ENCODE measurements around the gene RBBP8.

The RBBP8 gene

DNA sequence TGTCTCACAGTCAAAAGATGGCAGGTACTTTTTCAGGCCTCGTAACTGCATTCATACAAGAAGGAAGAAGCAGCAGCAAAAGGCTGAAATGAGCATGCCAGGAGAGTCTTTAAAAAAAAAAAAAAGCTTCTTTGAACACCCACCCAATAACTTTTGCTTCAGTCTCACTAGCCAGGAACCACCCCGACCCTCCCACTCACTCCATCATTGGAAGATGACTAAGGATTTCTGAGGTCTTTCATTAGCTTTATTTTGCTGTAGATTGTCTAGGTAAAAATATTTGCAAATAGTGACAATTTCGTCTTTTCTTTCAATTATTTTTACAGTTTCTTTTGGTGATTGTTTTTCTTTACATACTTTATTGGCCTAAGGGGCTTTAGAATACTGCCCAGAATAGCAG is 37.9 kb downstream of the RBBP8 start:
- TF ChIP-seq GATA3 (IDR thresholded peaks at IDR 0.05; ENCODE audit: low read depth, low read length) (no peak), GATA2 (IDR thresholded peaks at IDR 0.05; ENCODE audit: low read depth, low read length) (no peak)

DNA sequence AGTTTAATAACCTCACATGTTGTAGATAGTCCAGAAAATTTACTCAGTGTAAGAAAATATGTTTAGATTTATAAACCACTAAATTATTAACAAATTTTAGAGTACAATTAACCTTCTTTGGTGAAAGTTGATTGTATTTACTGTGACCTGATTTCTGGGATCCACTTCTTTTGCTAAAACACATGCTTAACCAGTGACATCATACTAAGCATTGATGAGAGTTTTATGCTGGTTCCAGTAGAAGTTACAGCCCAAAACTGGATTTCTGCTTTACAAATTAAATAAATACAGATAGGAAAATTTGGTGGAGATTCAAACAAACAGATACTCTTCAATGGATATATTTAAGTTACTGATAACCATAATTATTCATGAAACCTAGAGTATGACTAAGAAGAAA is 40.9 kb downstream of the RBBP8 start:
- TF ChIP-seq GATA2 (IDR thresholded peaks at IDR 0.05; ENCODE audit: low read depth, low read length) (no peak), GATA3 (IDR thresholded peaks at IDR 0.05; ENCODE audit: low read depth, low read length) (no peak)

DNA sequence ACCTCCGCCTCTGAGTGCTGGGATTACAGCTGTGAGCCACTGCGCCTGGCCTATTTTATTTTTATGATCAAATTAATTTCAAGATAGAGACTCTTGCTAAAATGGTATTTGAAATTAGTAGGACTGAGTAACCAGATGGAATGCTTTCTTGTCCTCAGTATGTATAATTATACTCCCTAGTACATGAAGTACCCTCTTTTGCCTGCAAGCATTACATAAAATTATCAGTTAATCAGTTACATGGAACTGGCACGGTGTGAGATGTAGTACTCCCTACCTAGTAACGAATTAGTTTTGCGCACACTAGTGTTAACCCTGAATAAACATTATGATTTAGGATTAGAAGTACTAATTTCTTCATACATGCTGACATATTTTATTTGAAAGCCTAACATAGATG is 41.6 kb downstream of the RBBP8 start:
- TF ChIP-seq GATA3 (IDR thresholded peaks at IDR 0.05; ENCODE audit: low read depth, low read length) (no peak), GATA2 (IDR thresholded peaks at IDR 0.05; ENCODE audit: low read depth, low read length) (no peak)

- TF ChIP-seq GATA2 (IDR thresholded peaks at IDR 0.05; ENCODE audit: low read depth, low read length) (no peak), GATA3 (IDR thresholded peaks at IDR 0.05; ENCODE audit: low read depth, low read length) (no peak)
Observed at GRCh38 chr18:22975508-22975907, 42.4 kb downstream of the RBBP8 start.

DNA sequence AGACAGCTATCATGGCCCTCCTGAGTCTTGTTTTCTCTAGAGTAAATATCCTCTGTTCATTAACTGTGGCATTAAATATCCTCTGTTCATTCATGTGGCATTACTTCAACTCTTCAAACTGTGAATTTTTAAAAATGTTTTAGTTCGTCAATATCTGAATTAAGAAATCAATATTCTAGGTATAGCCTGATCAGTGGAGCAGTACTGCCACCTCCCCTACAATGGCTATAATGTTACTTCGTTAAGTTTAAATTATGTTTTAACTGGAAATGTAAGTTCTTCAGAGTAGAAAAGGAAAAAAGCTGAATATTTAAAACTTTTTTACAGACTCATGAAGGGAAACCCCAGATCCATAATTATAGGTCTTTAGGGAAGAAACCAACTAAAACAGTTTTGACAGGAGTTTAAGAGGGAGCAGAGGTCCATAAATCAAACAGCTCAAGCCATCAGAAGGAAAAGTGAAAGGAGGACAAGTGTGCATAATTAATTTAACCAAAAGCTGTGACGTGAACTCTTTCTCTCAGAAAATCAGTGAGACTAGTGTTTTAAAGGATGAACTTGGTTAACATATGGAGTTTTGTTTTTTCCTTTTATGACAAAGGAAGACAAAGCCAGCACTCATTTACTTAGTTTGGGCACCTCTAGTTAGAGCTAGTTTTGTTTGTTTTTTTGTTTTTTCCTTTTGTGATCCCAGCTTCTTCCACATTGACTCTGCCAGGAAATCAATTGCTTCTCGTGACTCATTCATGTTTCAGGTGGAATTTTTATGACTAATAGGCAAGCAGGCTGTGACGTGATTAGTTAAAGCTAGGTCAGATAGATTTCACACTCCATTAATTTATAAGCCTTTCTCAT is 44.9 kb downstream of the RBBP8 start:
- TF ChIP-seq GATA3 (IDR thresholded peaks at IDR 0.05; ENCODE audit: low read depth, low read length) (no peak), GATA2 (IDR thresholded peaks at IDR 0.05; ENCODE audit: low read depth, low read length) (no peak)

DNA sequence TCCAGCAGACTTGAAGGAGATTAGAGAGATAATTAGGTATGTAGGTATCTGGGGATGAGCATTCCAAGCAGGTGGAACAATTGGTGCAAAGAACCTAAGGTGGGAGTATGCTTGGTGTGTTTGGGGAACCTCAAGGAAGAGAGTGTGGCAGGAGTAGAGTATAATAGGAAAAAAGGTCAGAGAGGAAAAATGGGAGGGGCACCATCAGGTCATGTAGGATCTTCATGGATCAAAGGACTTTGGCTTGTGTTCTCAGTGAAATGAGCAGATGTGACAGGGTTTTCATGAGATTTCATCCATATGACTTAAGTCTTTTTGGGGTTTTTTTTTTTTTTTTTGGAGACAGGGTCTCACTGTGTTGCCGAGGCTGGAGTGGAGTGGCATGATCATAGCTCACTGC is 47.3 kb downstream of the RBBP8 start:
- no peak for TF ChIP-seq GATA3 (IDR thresholded peaks at IDR 0.05; ENCODE audit: low read depth, low read length)
- no peak for TF ChIP-seq GATA2 (IDR thresholded peaks at IDR 0.05; ENCODE audit: low read depth, low read length)

- TF ChIP-seq GATA2 (IDR thresholded peaks at IDR 0.05; ENCODE audit: low read depth, low read length), result no peak
- no peak for TF ChIP-seq GATA3 (IDR thresholded peaks at IDR 0.05; ENCODE audit: low read depth, low read length)
Observed at GRCh38 chr18:22981274-22982133, 48.4 kb downstream of the RBBP8 start.

GRCh38 chr18:22983175-22983574 is 50.0 kb downstream of the RBBP8 start:
- TF ChIP-seq GATA2 (IDR thresholded peaks at IDR 0.05; ENCODE audit: low read depth, low read length) (no peak), GATA3 (IDR thresholded peaks at IDR 0.05; ENCODE audit: low read depth, low read length) (no peak)

DNA sequence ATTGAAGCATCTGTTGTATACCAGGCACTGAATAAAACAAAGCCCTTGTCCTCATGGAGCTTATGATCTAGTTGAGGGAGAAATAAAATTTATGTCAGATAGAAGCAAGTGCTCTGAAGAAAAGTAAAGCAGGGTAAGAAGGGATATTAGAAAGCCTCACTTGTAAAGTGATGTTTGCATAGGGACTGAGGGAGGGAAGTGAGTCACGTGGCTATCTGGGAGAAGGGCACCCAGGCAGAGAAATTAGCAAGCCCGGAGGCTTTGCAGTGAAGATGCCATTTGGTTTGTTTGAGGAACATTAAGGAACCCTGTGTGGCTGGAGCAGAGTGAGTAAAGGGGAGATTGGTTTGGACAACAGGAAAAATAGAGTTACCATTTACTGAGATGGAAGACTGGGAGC is 52.1 kb downstream of the RBBP8 start:
- TF ChIP-seq GATA2 (IDR thresholded peaks at IDR 0.05; ENCODE audit: low read depth, low read length), result no peak
- TF ChIP-seq GATA3 (IDR thresholded peaks at IDR 0.05; ENCODE audit: low read depth, low read length), result no peak

GRCh38 chr18:22987547-22988189 is 54.5 kb downstream of the RBBP8 start:
- no peak for TF ChIP-seq GATA3 (IDR thresholded peaks at IDR 0.05; ENCODE audit: low read depth, low read length)
- no peak for TF ChIP-seq GATA2 (IDR thresholded peaks at IDR 0.05; ENCODE audit: low read depth, low read length)

DNA sequence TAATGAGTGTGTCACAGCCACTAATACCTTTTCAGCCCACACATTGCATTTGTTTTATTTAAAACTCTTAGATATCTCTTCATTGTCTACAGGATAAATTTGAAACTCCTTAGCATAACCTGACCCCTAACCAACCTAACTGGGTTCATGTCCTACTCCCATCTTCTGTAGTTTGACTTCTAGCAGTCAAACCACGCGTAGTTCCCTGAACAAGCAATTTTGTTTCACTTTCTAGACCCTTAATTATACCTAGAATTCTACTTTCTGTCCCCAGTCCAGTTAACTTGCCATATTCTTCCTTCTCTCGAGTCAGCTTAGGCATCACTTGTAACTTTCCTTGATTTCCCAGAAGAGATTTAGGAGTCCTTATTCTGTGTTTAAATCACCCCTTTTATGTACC is 55.1 kb downstream of the RBBP8 start:
- TF ChIP-seq GATA3 (IDR thresholded peaks at IDR 0.05; ENCODE audit: low read depth, low read length), result no peak
- no peak for TF ChIP-seq GATA2 (IDR thresholded peaks at IDR 0.05; ENCODE audit: low read depth, low read length)

DNA sequence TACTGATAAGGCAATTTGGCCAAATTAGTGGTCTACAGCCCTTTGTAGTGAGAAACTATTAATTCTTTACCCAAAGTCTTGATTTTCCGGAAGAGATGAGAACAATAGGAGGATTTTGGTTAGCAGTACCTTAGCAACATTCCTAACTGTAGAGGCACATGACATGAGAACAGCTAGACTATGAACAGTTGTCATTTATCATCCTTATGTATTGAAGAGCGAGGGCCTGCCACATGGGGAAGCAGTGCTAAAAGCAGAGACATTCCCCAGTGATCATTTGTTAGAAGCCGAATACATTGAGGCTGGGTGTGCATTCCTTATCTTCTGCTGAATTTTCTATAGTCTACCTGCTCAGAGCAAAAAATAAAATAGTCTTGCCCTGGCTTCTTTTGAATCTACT is 65.2 kb downstream of the RBBP8 start:
- TF ChIP-seq GATA2 (IDR thresholded peaks at IDR 0.05; ENCODE audit: low read depth, low read length) (no peak), GATA3 (IDR thresholded peaks at IDR 0.05; ENCODE audit: low read depth, low read length) (no peak)

DNA sequence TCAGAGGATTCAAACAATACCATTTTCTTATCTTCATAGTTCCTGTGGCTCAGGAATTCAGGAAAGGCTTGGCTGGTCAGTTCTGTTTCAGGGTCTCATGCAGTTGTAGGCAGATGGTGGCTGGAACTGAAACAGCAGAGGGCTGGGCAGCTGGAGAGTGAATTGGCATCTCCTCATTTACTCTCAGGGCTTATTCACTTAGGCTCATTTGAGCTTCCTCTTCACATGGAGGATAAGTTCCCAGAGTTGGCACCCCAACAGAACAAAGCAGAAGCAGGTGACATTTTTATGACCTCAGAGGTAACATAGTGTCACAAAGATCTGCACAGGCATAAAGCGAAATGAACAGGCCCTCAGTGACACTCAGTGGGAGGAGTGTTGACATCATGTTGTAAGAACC is 66.1 kb downstream of the RBBP8 start:
- TF ChIP-seq GATA3 (IDR thresholded peaks at IDR 0.05; ENCODE audit: low read depth, low read length) (no peak), GATA2 (IDR thresholded peaks at IDR 0.05; ENCODE audit: low read depth, low read length) (no peak)

GRCh38 chr18:22999647-23000046 is 66.5 kb downstream of the RBBP8 start:
- TF ChIP-seq GATA2 (IDR thresholded peaks at IDR 0.05; ENCODE audit: low read depth, low read length), result no peak
- TF ChIP-seq GATA3 (IDR thresholded peaks at IDR 0.05; ENCODE audit: low read depth, low read length), result no peak

Data from SH-SY5Y (cell line).